ENCODE measurements around the gene MAP1A. TPM values are rescaled to one million over a fixed set of nuclear protein-coding genes. Genes with fewer than 3 reads are reported as not detected.

MAP1A gene
- total RNA-seq, 2 donors from 2014 or later = 6.2 to 21.9 TPM

DNA sequence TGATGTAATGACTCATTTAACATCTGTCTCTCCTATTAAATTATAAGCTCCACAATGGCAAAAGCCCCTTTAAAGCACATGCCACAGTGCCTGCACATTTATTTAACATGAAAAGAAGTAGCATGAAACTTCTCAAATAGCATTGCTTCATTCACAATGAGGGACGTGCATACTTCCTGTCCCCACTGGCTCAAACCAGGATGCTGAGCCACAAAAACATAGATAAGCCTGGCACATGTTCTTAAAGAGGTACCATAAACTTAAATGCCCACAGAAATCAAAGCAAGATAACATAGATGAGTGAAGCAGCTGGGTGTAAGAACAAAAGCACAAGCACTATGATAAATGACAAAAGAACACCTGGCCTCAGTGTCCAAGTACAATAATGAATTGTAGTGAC, 28.2 kb upstream of the MAP1A start:
- no peaks in the 10 kb centered on the region for H3K36me3 ChIP-seq
- no peaks in the 10 kb centered on the region for H3K4me1 ChIP-seq (replicated peaks)
- DNase-seq (ENCODE audit: low spot score) = no peak
- H3K9me3 ChIP-seq = no peaks in the 10 kb centered on the region
- H3K4me3 ChIP-seq = no peak overlapping the region
- H3K27ac ChIP-seq = no peak overlapping the region
- TF ChIP-seq POLR2AphosphoS5 (IDR thresholded peaks at IDR 0.05) = no peak
- no peak for TF ChIP-seq POLR2A (IDR thresholded peaks at IDR 0.05)
- TF ChIP-seq, protein P1, sequence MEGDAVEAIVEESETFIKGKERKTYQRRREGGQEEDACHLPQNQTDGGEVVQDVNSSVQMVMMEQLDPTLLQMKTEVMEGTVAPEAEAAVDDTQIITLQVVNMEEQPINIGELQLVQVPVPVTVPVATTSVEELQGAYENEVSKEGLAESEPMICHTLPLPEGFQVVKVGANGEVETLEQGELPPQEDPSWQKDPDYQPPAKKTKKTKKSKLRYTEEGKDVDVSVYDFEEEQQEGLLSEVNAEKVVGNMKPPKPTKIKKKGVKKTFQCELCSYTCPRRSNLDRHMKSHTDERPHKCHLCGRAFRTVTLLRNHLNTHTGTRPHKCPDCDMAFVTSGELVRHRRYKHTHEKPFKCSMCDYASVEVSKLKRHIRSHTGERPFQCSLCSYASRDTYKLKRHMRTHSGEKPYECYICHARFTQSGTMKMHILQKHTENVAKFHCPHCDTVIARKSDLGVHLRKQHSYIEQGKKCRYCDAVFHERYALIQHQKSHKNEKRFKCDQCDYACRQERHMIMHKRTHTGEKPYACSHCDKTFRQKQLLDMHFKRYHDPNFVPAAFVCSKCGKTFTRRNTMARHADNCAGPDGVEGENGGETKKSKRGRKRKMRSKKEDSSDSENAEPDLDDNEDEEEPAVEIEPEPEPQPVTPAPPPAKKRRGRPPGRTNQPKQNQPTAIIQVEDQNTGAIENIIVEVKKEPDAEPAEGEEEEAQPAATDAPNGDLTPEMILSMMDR (IDR thresholded peaks at IDR 0.05) = no peak
- intact Hi-C loops (cut with DNase I) = no loop called here
- no peaks in the 10 kb centered on the region for H3K27me3 ChIP-seq (replicated peaks; ENCODE audit: insufficient read depth)
- 9% methylated on average over 1 of the region's 1 CpG for WGBS

DNA sequence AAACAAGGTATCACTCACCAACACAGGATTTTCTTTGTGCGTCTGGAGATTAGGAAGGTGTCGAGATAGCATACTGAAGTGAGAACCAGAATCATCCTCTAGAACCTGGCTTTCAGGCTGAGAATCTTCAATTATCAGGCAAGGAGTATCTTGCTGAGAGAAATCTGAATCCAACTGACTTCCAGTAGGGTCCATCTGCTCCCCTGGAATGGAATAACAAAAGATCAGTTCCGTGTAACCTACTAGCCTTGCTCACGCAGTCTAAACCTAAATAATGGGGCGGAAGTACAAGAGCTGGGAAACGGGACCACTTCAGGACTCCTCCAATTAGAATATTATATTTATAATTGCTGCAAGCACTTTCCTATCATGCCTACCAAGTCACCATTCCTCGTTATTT, 25.1 kb upstream of the MAP1A start:
- H3K27ac ChIP-seq = peak overlapping the region; percentile 87
- no peaks in the 10 kb centered on the region for H3K27me3 ChIP-seq (replicated peaks; ENCODE audit: insufficient read depth)
- TF ChIP-seq, protein P1 (IDR thresholded peaks at IDR 0.05) = no peak
- TF ChIP-seq POLR2A (IDR thresholded peaks at IDR 0.05) (no peak), POLR2AphosphoS5 (IDR thresholded peaks at IDR 0.05) (no peak)
- 7% methylated on average over 7 of the region's 7 CpGs for WGBS
- peak overlapping the region; percentile 62 to 84 for H3K4me3 ChIP-seq
- H3K36me3 ChIP-seq = no peaks in the 10 kb centered on the region
- H3K4me1 ChIP-seq (replicated peaks) = no peaks in the 10 kb centered on the region
- DNase-seq (ENCODE audit: low spot score) = no peak
- no peaks in the 10 kb centered on the region for H3K9me3 ChIP-seq
- intact Hi-C loops (cut with DNase I) = no loop called here

DNA sequence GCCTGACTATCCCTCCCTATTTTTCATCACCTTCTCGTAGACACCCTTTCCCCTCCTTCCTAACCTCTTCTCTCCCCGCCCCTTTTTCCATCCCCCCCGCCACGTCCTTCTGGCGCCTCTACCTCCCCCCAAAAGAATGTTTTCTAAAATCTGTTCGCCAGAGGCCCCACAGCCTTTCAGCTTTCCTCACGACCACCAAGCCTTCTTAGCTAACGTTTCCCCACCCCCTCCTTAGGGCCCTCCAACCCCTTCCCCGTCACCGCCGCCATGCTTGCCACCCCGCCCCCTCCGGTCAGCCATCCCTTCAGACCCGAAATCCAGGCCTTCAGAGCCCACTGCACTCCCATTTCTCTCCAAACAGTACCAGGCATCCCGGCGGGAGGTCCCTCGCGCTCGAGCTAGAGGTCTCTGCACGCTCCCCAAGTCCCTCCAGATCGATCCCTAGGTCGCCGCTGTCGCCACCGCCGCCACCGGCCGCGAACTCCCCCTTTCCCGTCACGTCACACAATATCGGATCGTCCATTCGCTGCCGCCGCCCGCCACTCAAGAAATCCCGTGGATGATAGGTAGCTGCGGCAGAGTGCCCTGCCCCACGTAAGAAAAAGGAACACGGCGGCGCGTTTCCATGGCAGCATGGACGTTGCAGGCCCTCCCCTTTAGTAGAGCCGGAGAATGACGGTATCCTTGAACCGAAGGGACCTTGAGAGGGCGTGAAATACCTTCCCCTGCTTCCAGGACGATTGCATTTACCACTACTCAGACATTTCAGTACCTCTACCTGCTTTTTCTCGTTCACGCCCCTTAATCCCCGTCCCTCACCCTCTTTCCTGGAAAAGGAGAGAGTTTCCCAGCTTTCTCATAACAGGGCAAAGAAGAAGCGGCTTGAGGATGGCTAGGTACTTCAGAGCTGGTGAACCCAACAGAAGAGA, 24.5 kb upstream of the MAP1A start, which contains the start of gene TP53BP1:
TP53BP1 (minus strand) TSS at position 484 of the 929 bp plus-strand sequence; CDS start at position 371, 113 bp downstream.
- peak within 1 kb of the TSS; percentile 62 to 84 for H3K4me3 ChIP-seq
- DNase-seq (ENCODE audit: low spot score) = peak; percentile 96
- no peaks in the 10 kb centered on the region for H3K9me3 ChIP-seq
- TF ChIP-seq POLR2AphosphoS5 (IDR thresholded peaks at IDR 0.05) (peak; percentile 92), POLR2A (IDR thresholded peaks at IDR 0.05) (peak; percentile 48)
- TF ChIP-seq, protein P1 (IDR thresholded peaks at IDR 0.05) = no peak
- intact Hi-C loops (cut with DNase I) = loop anchor here (1.0 kb wide), 1 partner anchor 17 kb away; no protein-coding TSS in a partner anchor
- H3K27me3 ChIP-seq (replicated peaks; ENCODE audit: insufficient read depth) = no peaks in the 10 kb centered on the region
- H3K27ac ChIP-seq = peak within 1 kb of the TSS; percentile 87
- no peaks in the 10 kb centered on the region for H3K36me3 ChIP-seq
- no peaks in the 10 kb centered on the region for H3K4me1 ChIP-seq (replicated peaks)
- WGBS = under 1% methylated on average over 54 of the region's 54 CpGs

GRCh38 chr15:43493703-43494472, 23.5 kb upstream of the MAP1A start:
- no peaks in the 10 kb centered on the region for H3K27me3 ChIP-seq (replicated peaks; ENCODE audit: insufficient read depth)
- intact Hi-C loops (cut with DNase I) = loop anchor here (1.0 kb wide), 1 partner anchor 16 kb away; no protein-coding TSS in a partner anchor
- no peak for DNase-seq (ENCODE audit: low spot score)
- no peaks in the 10 kb centered on the region for H3K9me3 ChIP-seq
- H3K36me3 ChIP-seq = no peaks in the 10 kb centered on the region
- peak overlapping the region; percentile 87 for H3K27ac ChIP-seq
- no peaks in the 10 kb centered on the region for H3K4me1 ChIP-seq (replicated peaks)
- WGBS = 56% methylated on average over 7 of the region's 7 CpGs
- peak overlapping the region; percentile 62 to 84 for H3K4me3 ChIP-seq
- TF ChIP-seq, protein P1 (IDR thresholded peaks at IDR 0.05) = no peak
- TF ChIP-seq POLR2AphosphoS5 (IDR thresholded peaks at IDR 0.05) (no peak), POLR2A (IDR thresholded peaks at IDR 0.05) (no peak)
